ENCODE data around the gene MAP4K3. TPM values are rescaled to one million over a fixed set of nuclear protein-coding genes. Genes with fewer than 3 reads are reported as not detected.

The MAP4K3 gene
- polyA plus RNA-seq, 1 experiment: 45.5 TPM

DNA sequence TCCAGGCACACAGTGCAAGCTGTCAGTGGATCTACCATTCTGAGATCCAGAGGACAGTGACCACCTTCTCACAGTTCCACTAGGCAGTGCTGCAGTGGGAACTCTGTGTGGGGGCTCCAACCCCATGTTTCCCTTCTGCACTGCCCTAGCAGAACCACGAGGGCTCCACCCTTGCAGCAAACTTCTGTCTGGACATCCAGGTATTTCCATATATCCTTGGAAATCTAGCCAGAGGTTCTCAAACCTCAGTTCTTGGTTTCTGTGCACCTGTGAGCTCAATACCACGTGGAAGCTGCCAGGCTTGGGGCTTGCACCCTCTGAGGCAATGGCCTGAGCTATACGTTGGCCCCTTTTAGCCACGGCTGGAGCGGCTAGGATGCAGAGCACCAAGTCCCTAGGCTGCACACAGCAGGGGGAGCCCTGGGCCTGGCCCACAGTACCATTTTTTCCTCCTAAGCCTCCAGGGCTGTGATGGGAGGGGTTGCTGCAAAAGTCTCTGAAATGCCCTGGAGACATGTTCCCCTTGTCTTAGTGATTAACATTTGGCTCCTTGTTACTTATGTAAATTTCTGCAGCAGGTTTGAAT, 77.5 kb downstream of the MAP4K3 start:
- DNase-seq (ENCODE audit: low read depth): no peak
- no peak overlapping the region for H3K4me3 ChIP-seq (ENCODE audit: low read depth, low read length)
- POLR2A ChIA-PET: no interaction called here
- CTCF ChIA-PET: no interaction called here
- no peak for TF ChIP-seq CTCF (IDR thresholded peaks at IDR 0.05; ENCODE audit: insufficient read depth, low read depth, low read length)
- H3K36me3 ChIP-seq (ENCODE audit: control insufficient read depth, insufficient read depth, low read length): peaks cover 2% of the 10 kb centered on the region; the same call in 1 of the 2 replicates
- no peaks in the 10 kb centered on the region for H3K27me3 ChIP-seq (ENCODE audit: control insufficient read depth, insufficient read depth, low read length)

DNA sequence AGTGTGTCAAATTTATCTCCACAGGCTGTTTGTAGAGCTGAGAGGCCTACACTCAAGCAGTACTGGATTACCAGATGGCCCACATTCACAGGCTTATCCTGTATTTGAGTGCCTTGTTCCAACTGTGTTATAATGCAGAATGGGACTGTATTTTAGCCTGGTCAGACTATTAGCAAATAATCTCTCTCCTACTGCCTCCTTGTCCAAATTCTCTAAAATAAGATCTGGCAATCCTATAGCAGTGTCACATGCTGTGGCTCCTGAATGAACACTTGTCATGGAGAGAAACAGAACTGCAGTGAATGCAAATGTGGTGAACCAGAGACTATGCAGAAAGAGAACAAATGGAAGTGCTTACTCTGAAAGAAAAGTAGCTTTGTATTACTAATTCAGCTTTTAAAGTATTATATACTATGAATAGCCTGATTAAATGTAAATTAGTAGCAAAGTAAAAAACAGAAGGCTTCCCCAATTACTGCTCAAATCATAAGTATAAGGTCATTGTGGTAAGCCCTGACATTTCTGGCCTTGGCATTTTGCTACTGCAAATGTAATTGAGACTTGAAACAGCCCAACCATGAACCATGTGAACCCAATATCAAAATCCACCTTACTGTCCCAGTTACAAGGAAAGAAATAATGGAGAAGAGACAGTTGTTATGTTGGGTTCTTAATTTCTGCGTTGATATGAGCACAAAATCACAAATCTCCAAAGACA, 80.0 kb downstream of the MAP4K3 start:
- H3K36me3 ChIP-seq (ENCODE audit: control insufficient read depth, insufficient read depth, low read length): peaks cover 2% of the 10 kb centered on the region; the same call in 1 of the 2 replicates
- no peak for TF ChIP-seq CTCF (IDR thresholded peaks at IDR 0.05; ENCODE audit: insufficient read depth, low read depth, low read length)
- ChIA-PET POLR2A (no interaction called here), CTCF (interaction anchor here (1.4 kb wide), 1 partner anchor 15 kb away, joined by 4 read pairs; no protein-coding TSS in a partner anchor)
- no peaks in the 10 kb centered on the region for H3K27me3 ChIP-seq (ENCODE audit: control insufficient read depth, insufficient read depth, low read length)
- DNase-seq (ENCODE audit: low read depth): no peak
- H3K4me3 ChIP-seq (ENCODE audit: low read depth, low read length): no peak overlapping the region

DNA sequence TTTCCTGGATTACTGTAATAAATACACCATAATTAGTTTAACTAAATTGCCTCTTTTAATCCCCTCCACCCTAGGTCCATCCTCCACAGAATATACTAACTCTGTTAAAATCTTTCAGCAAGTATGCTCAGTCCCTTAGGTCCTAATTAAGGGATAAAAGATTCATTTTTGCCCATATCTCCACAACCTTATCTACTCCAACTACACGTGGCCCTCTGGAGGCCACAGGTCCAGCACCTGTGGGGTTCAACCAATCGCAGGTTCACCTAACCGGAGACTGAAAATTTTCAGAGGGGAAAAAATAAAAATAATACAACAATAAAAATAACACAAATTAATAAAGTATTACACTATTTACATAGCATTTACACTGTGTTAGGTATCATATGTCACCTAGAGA, 86.4 kb downstream of the MAP4K3 start:
- CTCF ChIA-PET: interaction anchor here (0.6 kb wide), 2 partner anchors 118 to 407 kb away, joined by 3 read pairs; no protein-coding TSS in a partner anchor
- no peak for TF ChIP-seq CTCF (IDR thresholded peaks at IDR 0.05; ENCODE audit: insufficient read depth, low read depth, low read length)
- Histone ChIP-seq H3K27me3 (ENCODE audit: control insufficient read depth, insufficient read depth, low read length) (no peaks in the 10 kb centered on the region), H3K4me3 (ENCODE audit: low read depth, low read length) (no peak overlapping the region), H3K36me3 (ENCODE audit: control insufficient read depth, insufficient read depth, low read length) (peaks cover 2% of the 10 kb centered on the region; the same call in 1 of the 2 replicates)
- no peak for DNase-seq (ENCODE audit: low read depth)
- POLR2A ChIA-PET: no interaction called here

DNA sequence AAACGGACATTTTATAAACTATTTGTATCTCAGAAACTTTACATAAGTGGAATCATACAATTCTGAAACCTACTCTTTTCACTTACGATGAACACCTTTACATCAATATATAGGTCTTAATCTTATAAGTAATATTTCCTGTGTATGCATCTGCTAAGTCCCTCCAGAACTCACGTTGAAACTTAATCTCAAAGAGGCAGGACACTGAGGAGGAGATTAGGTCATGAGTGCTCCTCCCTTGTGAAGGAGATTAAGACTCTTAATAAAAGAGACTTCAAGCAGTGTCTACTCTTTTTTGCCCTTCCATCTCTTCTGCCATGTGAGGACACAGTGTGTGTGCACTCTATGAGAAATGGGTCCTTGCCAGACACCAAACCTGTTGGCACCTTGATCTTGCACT, 98.6 kb downstream of the MAP4K3 start:
- CTCF ChIA-PET: no interaction called here
- Histone ChIP-seq H3K4me3 (ENCODE audit: low read depth, low read length) (no peak overlapping the region), H3K27me3 (ENCODE audit: control insufficient read depth, insufficient read depth, low read length) (no peaks in the 10 kb centered on the region), H3K36me3 (ENCODE audit: control insufficient read depth, insufficient read depth, low read length) (no peaks in the 10 kb centered on the region)
- no peak for TF ChIP-seq CTCF (IDR thresholded peaks at IDR 0.05; ENCODE audit: insufficient read depth, low read depth, low read length)
- POLR2A ChIA-PET: no interaction called here
- no peak for DNase-seq (ENCODE audit: low read depth)

DNA sequence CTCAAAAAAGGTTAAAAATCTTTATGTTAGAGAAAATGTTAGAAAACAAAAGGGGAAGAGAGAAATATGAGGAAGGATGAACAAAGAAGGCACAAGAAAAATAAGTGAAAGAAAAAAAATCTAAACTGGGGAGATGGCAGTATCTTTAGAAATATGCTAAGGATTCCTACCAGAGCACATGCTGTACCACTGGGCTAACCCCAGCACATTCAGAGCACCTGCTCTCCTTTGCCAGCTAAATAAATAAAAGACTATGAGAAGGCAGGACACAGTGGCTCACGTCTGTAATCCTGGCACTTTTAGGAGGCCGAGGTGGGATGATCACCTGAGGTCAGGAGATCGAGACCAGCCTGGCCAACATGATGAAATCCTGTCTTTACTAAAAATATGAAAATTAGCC, 101.2 kb downstream of the MAP4K3 start:
- DNase-seq (ENCODE audit: low read depth): no peak
- H3K27me3 ChIP-seq (ENCODE audit: control insufficient read depth, insufficient read depth, low read length): no peaks in the 10 kb centered on the region
- no peaks in the 10 kb centered on the region for H3K36me3 ChIP-seq (ENCODE audit: control insufficient read depth, insufficient read depth, low read length)
- TF ChIP-seq CTCF (IDR thresholded peaks at IDR 0.05; ENCODE audit: insufficient read depth, low read depth, low read length): no peak
- CTCF ChIA-PET: interaction anchor here (0.6 kb wide), 1 partner anchor 164 kb away, joined by 3 read pairs; no protein-coding TSS in a partner anchor
- POLR2A ChIA-PET: no interaction called here
- no peak overlapping the region for H3K4me3 ChIP-seq (ENCODE audit: low read depth, low read length)
